GM23338 (cell line): ENCODE measurements around the gene OR51V1. TPM values are rescaled to one million over a fixed set of nuclear protein-coding genes. Genes with fewer than 3 reads are reported as not detected.

Experiments
- ATAC-seq: fragments of 200-7000 bp; cut with Tn5 transposase; 3 replicates; pipeline ENCODE4 v1.9.1; 2020
- DNase-seq: peaks from one replicate; pipeline ENCODE4 v3.0.0-alpha.2; 2015; ENCODE audit warnings: low spot score
- H2AFZ ChIP-seq: fragments of 200-600 bp; sonication (generic); 2 replicates; pipeline ENCODE4 v1.8.0; 2016; ENCODE audit warnings: antibody characterized with exemption, mild to moderate bottlenecking, moderate library complexity
- H3F3A ChIP-seq: fragments of 200-600 bp; sonication (generic); replicated peaks from 2 replicates; pipeline ENCODE4 v1.8.0; 2017; ENCODE audit warnings: antibody characterized with exemption, mixed run types, low read depth
- H3K27ac ChIP-seq: fragments of 200-600 bp; sonication (generic); 2 replicates; pipeline ENCODE4 v1.6.1; 2016; ENCODE audit warnings: low read depth
- H3K27me3 ChIP-seq: fragments of 200-600 bp; sonication (generic); 2 replicates; pipeline ENCODE4 v1.8.0; 2016; ENCODE audit warnings: mild to moderate bottlenecking, mixed run types, moderate library complexity; ENCODE audit not compliant: insufficient read depth
- H3K36me3 ChIP-seq: fragments of 200-600 bp; sonication (generic); 2 replicates; pipeline ENCODE4 v1.8.0; 2016; ENCODE audit warnings: mild to moderate bottlenecking; ENCODE audit not compliant: insufficient read depth
- H3K4me1 ChIP-seq: fragments of 200-600 bp; sonication (generic); 2 replicates; pipeline ENCODE4 v1.8.0; 2016; ENCODE audit warnings: mild to moderate bottlenecking, moderate library complexity; ENCODE audit not compliant: insufficient read depth
- H3K4me2 ChIP-seq: fragments of 200-600 bp; sonication (generic); 2 replicates; pipeline ENCODE4 v1.7.1; 2017; ENCODE audit warnings: mixed run types
- H3K4me3 ChIP-seq: fragments of 200-600 bp; sonication (generic); 2 replicates; pipeline ENCODE4 v1.6.1; 2016; ENCODE audit warnings: mixed run types
- H3K79me2 ChIP-seq: fragments of 200-600 bp; sonication (generic); replicated peaks from 2 replicates; pipeline ENCODE4 v1.8.0; 2017; ENCODE audit warnings: mild to moderate bottlenecking; ENCODE audit not compliant: insufficient read depth
- H3K9me2 ChIP-seq: fragments of 200-600 bp; sonication (generic); 2 replicates; pipeline ENCODE4 v1.8.0; 2017; ENCODE audit not compliant: insufficient read depth
- H4K20me1 ChIP-seq: fragments of 200-600 bp; sonication (generic); replicated peaks from 2 replicates; pipeline ENCODE4 v1.8.0; 2017; ENCODE audit warnings: mild to moderate bottlenecking; ENCODE audit not compliant: insufficient read depth
- H3K27ac Mint-ChIP-seq: 2 replicates; pipeline ENCODE4 v1.8.0; 2020; ENCODE audit warnings: inconsistent platforms, mild to moderate bottlenecking, moderate library complexity, mixed read lengths
- H3K27me3 Mint-ChIP-seq: 3 replicates; pipeline ENCODE4 v1.8.0; 2022; ENCODE audit warnings: low read depth, mild to moderate bottlenecking, moderate library complexity, mixed read lengths, inconsistent platforms; ENCODE audit not compliant: insufficient read depth, poor library complexity
- H3K36me3 Mint-ChIP-seq: 3 replicates; pipeline ENCODE4 v1.8.0; 2021; ENCODE audit warnings: low read depth, mild to moderate bottlenecking, inconsistent platforms, moderate library complexity, mixed read lengths
- H3K4me1 Mint-ChIP-seq: 3 replicates; pipeline ENCODE4 v1.8.0; 2020; ENCODE audit warnings: mild to moderate bottlenecking, inconsistent platforms, mixed read lengths
- H3K4me3 Mint-ChIP-seq: 3 replicates; pipeline ENCODE4 v1.8.0; 2021; ENCODE audit warnings: moderate library complexity, mild to moderate bottlenecking, inconsistent platforms, mixed read lengths
- H3K9me3 Mint-ChIP-seq: 3 replicates; pipeline ENCODE4 v1.8.0; 2020; ENCODE audit warnings: moderate library complexity, mild to moderate bottlenecking, inconsistent platforms, mixed read lengths
- CREB1 ChIP-seq: fragments of 250-450 bp; sonication (Bioruptor Pico); IDR thresholded peaks from 2 replicates; pipeline ENCODE4 v1.5.0; 2020; ENCODE audit warnings: low read depth, mild to moderate bottlenecking, moderate library complexity
- CTCF ChIP-seq, 2 experiments: fragments of 200-600 bp in 1 of 2; sonication (generic) in 1 of 2; conservative IDR thresholded peaks; 2 replicates each; pipeline versions ENCODE4 v1.5.1 to v1.6.1; 2016 to 2017; ENCODE audit warnings: antibody characterized with exemption in 2 of 2, low read depth in 2 of 2, mild to moderate bottlenecking in 2 of 2, moderate library complexity in 1 of 2
- ETS1 ChIP-seq: IDR thresholded peaks from 2 replicates; pipeline ENCODE4 v1.6.1; 2016; ENCODE audit warnings: antibody characterized with exemption
- EZH2 ChIP-seq: fragments of 200-600 bp; sonication (generic); IDR thresholded peaks from one replicate; pipeline ENCODE4 v1.8.0; 2017; ENCODE audit warnings: antibody characterized with exemption, mild to moderate bottlenecking, low read depth; ENCODE audit not compliant: unreplicated experiment
- NANOG ChIP-seq: IDR thresholded peaks from 2 replicates; pipeline ENCODE4 v1.6.1; 2016; ENCODE audit warnings: antibody characterized with exemption, borderline replicate concordance
- POLR2AphosphoS5 ChIP-seq: IDR thresholded peaks from 2 replicates; pipeline ENCODE4 v1.6.1; 2016; ENCODE audit warnings: antibody characterized with exemption, low read depth
- REST ChIP-seq: IDR thresholded peaks from one replicate; pipeline ENCODE4 v1.6.1; 2018; ENCODE audit warnings: antibody characterized with exemption; ENCODE audit not compliant: unreplicated experiment
- ZNF114 ChIP-seq: fragments of 250-450 bp; sonication (Bioruptor Pico); IDR thresholded peaks from 2 replicates; pipeline ENCODE4 v1.5.0; 2020; ENCODE audit warnings: mild to moderate bottlenecking, moderate library complexity
- ZNF331 ChIP-seq: fragments of 250-450 bp; sonication (Bioruptor Pico); IDR thresholded peaks from 2 replicates; pipeline ENCODE4 v1.5.0; 2020; ENCODE audit warnings: low read depth, mild to moderate bottlenecking, moderate library complexity
- ZNF462 ChIP-seq: fragments of 250-450 bp; sonication (Bioruptor Pico); IDR thresholded peaks from 2 replicates; pipeline ENCODE4 v1.5.0; 2020; ENCODE audit warnings: mild to moderate bottlenecking, moderate library complexity
- polyA plus RNA-seq: library from polyadenylated mRNA; unstranded; fragments of >200 nt; fragmentation: Nextera tagmentation; extraction: Ambion mirVana; gene quantifications from 2 replicates; pipeline ENCODE4 v1.2.1, GENCODE V29; 2016
- total RNA-seq: library from RNA; depleted of rRNA; stranded (reverse); fragments of >200 nt; shearing (Covaris generic); gene quantifications from 2 replicates; pipeline ENCODE4 v1.2.3, GENCODE V29; 2014

Gene OR51V1
- total and polyA plus RNA-seq, 2 experiments from 2014 or later = not detected

- no peak for TF ChIP-seq ZNF462
- TF ChIP-seq POLR2AphosphoS5 = no peak
- TF ChIP-seq ZNF114 (CRISPR knock-in tag) = no peak
- no peak for TF ChIP-seq CTCF (conservative IDR thresholded peaks at IDR 0.05; ENCODE audit: low read depth in 2 of 2)
- no peak for TF ChIP-seq ETS1
- TF ChIP-seq NANOG = no peak
- no peak for TF ChIP-seq ZNF331
Measured at GRCh38 chr11:5230266-5230665, 29.8 kb upstream of the OR51V1 start (continued).

- no peaks in the 10 kb centered on the region for H3K4me1 Mint-ChIP-seq
- Histone ChIP-seq H3K4me2 (no peak overlapping the region), H4K20me1 (no peaks in the 10 kb centered on the region), H3K4me1 (no peaks in the 10 kb centered on the region), H3K27ac (no peak overlapping the region), H3K9me2 (no peaks in the 10 kb centered on the region), H3K36me3 (no peaks in the 10 kb centered on the region), H3K4me3 (no peak overlapping the region), H3K79me2 (no peaks in the 10 kb centered on the region), H3F3A (no peaks in the 10 kb centered on the region), H3K27me3 (no peaks in the 10 kb centered on the region), H2AFZ (no peak overlapping the region)
- no peaks in the 10 kb centered on the region for H3K36me3 Mint-ChIP-seq
- no peak overlapping the region for H3K27ac Mint-ChIP-seq
- no peak overlapping the region for H3K4me3 Mint-ChIP-seq
- no peaks in the 10 kb centered on the region for H3K27me3 Mint-ChIP-seq
- no peak for ATAC-seq
- no peak for DNase-seq
- no peaks in the 10 kb centered on the region for H3K9me3 Mint-ChIP-seq
- TF ChIP-seq ZNF331 = no peak
- no peak for TF ChIP-seq EZH2
- TF ChIP-seq ZNF114 (CRISPR knock-in tag) = no peak
- TF ChIP-seq ETS1 = no peak
- TF ChIP-seq REST = no peak
- no peak for TF ChIP-seq CREB1
Measured at GRCh38 chr11:5229796-5230195, 29.3 kb upstream of the OR51V1 start.
